Stimulated activated effector memory CD8-positive, alpha-beta T cell treated with anti-CD3 and anti-CD28 coated beads, Interleukin-12 subunit alpha, Interleukin-12 subunit beta, amount 100 ng/mL, for 72 hours (primary cell): ENCODE results near the gene GRIN2A.

ENCODE experiments used
- ATAC-seq: fragments of 150-1000 bp; cut with Tn5 transposase; 2 replicates; pipeline ENCODE4 v1.10.0; 2021
- DNase-seq, 2 donors: peaks; one replicate each; pipeline ENCODE4 v3.0.0; 2021 to 2022; ENCODE audit warnings: low spot score in 2 of 2
- H3K27ac Mint-ChIP-seq: one replicate; pipeline ENCODE4 v1.8.0; 2022; ENCODE audit warnings: mild to moderate bottlenecking, mixed read lengths
- H3K36me3 Mint-ChIP-seq: one replicate; pipeline ENCODE4 v1.8.0; 2022; ENCODE audit warnings: mild to moderate bottlenecking, mixed read lengths
- H3K4me1 Mint-ChIP-seq: one replicate; pipeline ENCODE4 v1.8.0; 2022; ENCODE audit warnings: mixed read lengths
- H3K4me3 Mint-ChIP-seq: one replicate; pipeline ENCODE4 v1.8.0; 2022; ENCODE audit warnings: mild to moderate bottlenecking, mixed read lengths
- H3K9me3 Mint-ChIP-seq: one replicate; pipeline ENCODE4 v1.8.0; 2022; ENCODE audit warnings: mixed read lengths

GRIN2A gene

DNA sequence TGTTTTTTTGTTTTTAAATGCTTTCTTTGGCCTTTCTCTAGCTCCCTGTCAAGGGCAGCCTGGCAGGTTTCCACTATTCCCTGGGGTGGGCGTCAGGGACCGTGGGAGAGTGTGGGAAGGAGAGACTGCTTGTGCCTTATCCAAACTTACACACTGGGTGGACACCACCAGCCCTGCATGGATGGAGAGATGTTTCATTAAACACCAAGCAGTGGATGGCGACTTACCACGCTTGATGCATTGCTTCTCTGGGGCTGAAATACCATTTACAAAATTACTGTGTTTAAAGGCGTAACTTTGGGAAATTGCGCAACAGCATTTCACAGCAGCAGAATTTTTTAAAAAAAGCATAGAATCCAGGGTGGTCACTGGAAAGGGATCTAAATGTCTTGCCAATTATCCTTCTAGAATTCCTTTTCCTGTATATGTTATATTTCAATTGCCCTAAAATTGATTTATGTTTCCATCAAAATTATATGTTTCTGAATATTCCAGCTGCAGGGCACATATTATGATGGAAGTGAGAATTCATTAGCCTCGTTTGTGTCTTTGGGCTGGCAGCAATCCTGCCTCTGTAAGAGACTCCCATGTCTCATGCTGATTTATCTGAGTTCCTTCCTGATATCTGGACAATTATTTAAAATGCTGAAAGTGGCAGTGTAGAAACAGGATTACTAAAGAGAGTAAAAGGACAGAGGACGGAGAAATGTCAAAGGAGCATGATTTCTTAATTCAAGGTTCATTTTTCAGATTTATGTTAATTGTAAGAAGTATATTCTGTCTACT is 247.3 kb downstream of the GRIN2A start:
- Mint-ChIP-seq H3K36me3 (no peaks in the 10 kb centered on the region), H3K9me3 (no peaks in the 10 kb centered on the region), H3K27ac (no peak overlapping the region), H3K4me1 (no peaks in the 10 kb centered on the region), H3K4me3 (no peak overlapping the region)
- ATAC-seq (no peak), DNase-seq (no peak)

DNA sequence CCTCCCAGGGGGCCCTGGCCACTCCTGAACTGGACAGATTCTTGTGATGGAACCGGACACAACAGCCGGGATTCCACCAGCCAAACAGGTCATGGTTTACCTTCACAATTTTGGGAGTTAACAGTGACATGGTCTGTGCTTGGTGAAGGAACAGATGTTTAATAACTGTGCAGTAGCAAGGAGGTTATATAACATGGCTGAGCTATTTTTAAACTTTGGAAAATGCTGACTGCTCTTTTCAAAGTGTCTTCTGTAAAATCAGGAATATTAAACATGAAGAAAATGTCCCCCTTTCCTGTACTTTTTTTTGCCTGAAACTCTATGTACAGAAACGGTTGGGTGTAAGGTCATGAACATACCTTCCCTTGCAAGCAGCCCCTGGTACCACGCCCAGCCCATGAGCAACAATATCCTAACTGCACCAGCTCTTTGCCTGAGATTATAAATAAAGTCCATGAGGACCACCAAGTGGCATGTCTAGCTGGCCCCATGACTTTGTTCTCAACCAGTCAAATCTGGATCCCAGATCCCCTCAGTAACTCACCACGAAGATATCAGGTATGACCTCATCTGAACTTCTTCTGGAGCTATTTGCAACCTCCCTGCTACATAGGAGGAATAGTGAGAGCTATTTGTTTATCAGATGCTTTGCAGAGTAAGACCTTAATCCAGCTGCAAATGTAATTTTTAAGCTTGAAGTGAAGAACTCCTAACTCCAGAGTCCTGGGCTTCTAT is 249.1 kb downstream of the GRIN2A start:
- no peak for DNase-seq
- Mint-ChIP-seq H3K4me1 (no peaks in the 10 kb centered on the region), H3K4me3 (no peak overlapping the region), H3K9me3 (peaks cover 3% of the 10 kb centered on the region), H3K36me3 (no peaks in the 10 kb centered on the region), H3K27ac (no peak overlapping the region)
- no peak for ATAC-seq

GRCh38 chr16:9932000-9932399 is 250.2 kb downstream of the GRIN2A start:
- DNase-seq (no peak), ATAC-seq (no peak)
- peaks cover 3% of the 10 kb centered on the region for H3K9me3 Mint-ChIP-seq
- H3K27ac Mint-ChIP-seq, result no peak overlapping the region
- no peaks in the 10 kb centered on the region for H3K36me3 Mint-ChIP-seq
- no peaks in the 10 kb centered on the region for H3K4me1 Mint-ChIP-seq
- no peak overlapping the region for H3K4me3 Mint-ChIP-seq

- ATAC-seq, result no peak
- Mint-ChIP-seq H3K27ac (no peak overlapping the region), H3K9me3 (peaks cover 3% of the 10 kb centered on the region)
These were observed 252.4 kb downstream of the GRIN2A start for GRCh38 chr16:9929836-9930235.

DNA sequence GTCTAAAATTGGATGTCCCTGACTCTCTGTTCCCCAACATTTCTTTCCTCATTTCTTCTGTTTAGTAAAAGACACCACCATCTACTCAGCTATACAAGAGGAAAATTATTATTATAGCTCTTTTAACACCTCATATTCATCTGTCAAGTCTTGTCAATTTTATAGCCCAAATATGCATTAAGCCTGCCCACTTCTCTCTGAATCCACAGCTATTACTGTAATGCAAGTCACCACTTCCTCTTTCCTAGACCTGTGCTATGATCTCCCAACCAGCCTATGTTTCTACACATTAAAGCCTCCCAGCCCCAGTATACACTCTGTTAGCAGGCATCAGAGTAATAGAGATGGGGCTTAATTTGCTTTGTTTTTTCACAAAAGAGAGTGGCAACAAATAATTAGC is 252.9 kb downstream of the GRIN2A start:
- H3K27ac Mint-ChIP-seq, result no peak overlapping the region
- no peak for ATAC-seq
- no peaks in the 10 kb centered on the region for H3K4me1 Mint-ChIP-seq
- H3K4me3 Mint-ChIP-seq, result no peak overlapping the region
- H3K36me3 Mint-ChIP-seq, result no peaks in the 10 kb centered on the region
- no peak for DNase-seq
- peaks cover 3% of the 10 kb centered on the region for H3K9me3 Mint-ChIP-seq

More at GRCh38 chr16:9929836-9930235, 252.4 kb downstream of the GRIN2A start:
- Mint-ChIP-seq H3K4me3 (no peak overlapping the region), H3K4me1 (no peaks in the 10 kb centered on the region), H3K36me3 (no peaks in the 10 kb centered on the region)
- no peak for DNase-seq

DNA sequence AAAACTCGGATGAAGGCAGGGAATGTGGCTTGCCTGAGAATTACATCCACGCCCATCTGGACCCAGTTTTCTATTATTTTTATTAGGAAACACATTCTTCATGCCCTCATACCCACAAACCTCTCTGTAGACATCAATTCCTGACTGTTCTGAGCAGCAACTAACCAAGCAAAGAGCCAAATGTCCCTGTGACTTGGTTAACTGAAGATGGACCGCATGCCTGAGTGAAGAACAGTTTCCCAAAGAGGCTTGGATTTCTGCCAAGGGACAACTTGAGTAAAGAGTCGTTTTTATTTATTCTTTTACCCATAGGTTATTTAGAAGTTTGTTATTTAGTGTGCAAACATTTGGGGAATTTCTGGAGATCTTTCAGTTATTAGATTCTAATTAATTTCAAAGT is 259.8 kb downstream of the GRIN2A start:
- H3K27ac Mint-ChIP-seq, result no peak overlapping the region
- DNase-seq (no peak), ATAC-seq (no peak)
- no peak overlapping the region for H3K4me3 Mint-ChIP-seq
- H3K36me3 Mint-ChIP-seq, result no peaks in the 10 kb centered on the region
- H3K4me1 Mint-ChIP-seq, result no peaks in the 10 kb centered on the region
- H3K9me3 Mint-ChIP-seq, result peaks cover 2% of the 10 kb centered on the region

DNA sequence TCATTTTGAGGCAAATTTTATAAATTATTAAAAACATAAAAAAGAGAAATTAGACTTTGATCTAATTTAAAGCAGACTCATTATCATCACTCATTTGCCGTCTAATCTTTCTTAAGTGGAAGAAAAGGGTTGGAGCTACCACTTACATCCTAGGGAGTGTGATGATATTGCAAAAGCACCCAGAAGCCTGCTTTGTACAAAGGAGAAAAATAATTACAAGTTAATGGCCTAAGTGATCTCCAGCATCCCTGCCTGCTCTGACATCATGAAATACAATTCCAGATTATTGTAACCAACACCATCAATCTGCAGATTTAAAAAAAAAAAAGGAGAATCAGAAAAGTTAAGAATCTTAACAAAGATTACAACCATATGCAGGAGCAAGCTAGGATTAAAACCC is 260.2 kb downstream of the GRIN2A start:
- Mint-ChIP-seq H3K4me3 (no peak overlapping the region), H3K27ac (no peak overlapping the region), H3K9me3 (peaks cover 2% of the 10 kb centered on the region), H3K36me3 (no peaks in the 10 kb centered on the region), H3K4me1 (no peaks in the 10 kb centered on the region)
- no peak for ATAC-seq
- DNase-seq, result no peak

- ATAC-seq, result no peak
- peaks cover 2% of the 10 kb centered on the region for H3K9me3 Mint-ChIP-seq
- DNase-seq, result no peak
- H3K4me1 Mint-ChIP-seq, result no peaks in the 10 kb centered on the region
- no peak overlapping the region for H3K4me3 Mint-ChIP-seq
- H3K27ac Mint-ChIP-seq, result no peak overlapping the region
- H3K36me3 Mint-ChIP-seq, result no peaks in the 10 kb centered on the region
These were observed 262.8 kb downstream of the GRIN2A start for GRCh38 chr16:9919460-9919859.

GRCh38 chr16:9917691-9918090 is 264.5 kb downstream of the GRIN2A start:
- peaks cover 2% of the 10 kb centered on the region for H3K9me3 Mint-ChIP-seq
- H3K36me3 Mint-ChIP-seq, result no peaks in the 10 kb centered on the region
- DNase-seq, result no peak
- no peak for ATAC-seq
- H3K4me3 Mint-ChIP-seq, result no peak overlapping the region
- H3K27ac Mint-ChIP-seq, result no peak overlapping the region
- no peaks in the 10 kb centered on the region for H3K4me1 Mint-ChIP-seq

DNA sequence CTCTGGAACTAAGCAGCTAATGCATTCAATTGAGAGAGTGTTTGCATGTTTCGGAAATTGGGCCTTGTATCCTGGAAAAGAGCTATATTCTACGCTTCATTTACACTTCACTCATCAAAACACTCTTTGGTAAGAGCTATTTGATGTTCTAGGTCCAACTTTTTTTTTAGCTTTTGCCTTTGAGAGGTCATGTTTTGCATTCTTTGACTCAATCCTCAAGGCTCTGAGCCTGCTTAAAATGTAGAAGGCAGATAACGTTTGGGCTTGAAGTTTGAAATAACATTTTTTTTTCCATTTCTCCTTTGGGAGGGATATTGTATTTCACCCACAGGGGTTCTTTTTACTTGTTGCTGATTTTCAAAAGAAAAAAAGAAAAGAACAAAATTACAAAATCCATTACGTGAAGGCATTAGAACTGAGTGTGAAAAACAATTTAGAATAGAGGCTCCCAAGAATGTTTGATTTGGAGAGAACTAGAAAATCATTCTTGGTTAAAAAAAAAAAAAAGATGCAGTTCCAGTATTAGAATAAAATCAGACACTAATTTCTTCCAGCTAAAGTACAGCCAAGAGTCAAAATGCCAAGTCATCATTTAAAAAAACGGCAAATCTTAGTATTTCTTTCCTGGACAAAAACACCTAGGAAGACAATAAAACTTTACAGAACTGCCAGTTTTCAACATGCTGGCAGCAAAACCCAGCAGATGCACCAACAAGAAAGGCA is 268.5 kb downstream of the GRIN2A start:
- DNase-seq, result no peak
- H3K36me3 Mint-ChIP-seq, result no peaks in the 10 kb centered on the region
- H3K4me3 Mint-ChIP-seq, result no peak overlapping the region
- ATAC-seq, result no peak
- H3K9me3 Mint-ChIP-seq, result peaks cover 2% of the 10 kb centered on the region
- H3K27ac Mint-ChIP-seq, result no peak overlapping the region
- no peaks in the 10 kb centered on the region for H3K4me1 Mint-ChIP-seq

- H3K36me3 Mint-ChIP-seq, result no peaks in the 10 kb centered on the region
- no peaks in the 10 kb centered on the region for H3K4me1 Mint-ChIP-seq
- ATAC-seq, result no peak
- DNase-seq, result no peak
- no peak overlapping the region for H3K4me3 Mint-ChIP-seq
- H3K9me3 Mint-ChIP-seq, result peaks cover 7% of the 10 kb centered on the region
- no peak overlapping the region for H3K27ac Mint-ChIP-seq
These were observed 270.2 kb downstream of the GRIN2A start for GRCh38 chr16:9911989-9912388.

GRCh38 chr16:9911231-9911630 is 271.0 kb downstream of the GRIN2A start:
- Mint-ChIP-seq H3K4me3 (no peak overlapping the region), H3K36me3 (no peaks in the 10 kb centered on the region), H3K9me3 (peaks cover 7% of the 10 kb centered on the region), H3K4me1 (no peaks in the 10 kb centered on the region), H3K27ac (no peak overlapping the region)
- ATAC-seq, result no peak
- no peak for DNase-seq

DNA sequence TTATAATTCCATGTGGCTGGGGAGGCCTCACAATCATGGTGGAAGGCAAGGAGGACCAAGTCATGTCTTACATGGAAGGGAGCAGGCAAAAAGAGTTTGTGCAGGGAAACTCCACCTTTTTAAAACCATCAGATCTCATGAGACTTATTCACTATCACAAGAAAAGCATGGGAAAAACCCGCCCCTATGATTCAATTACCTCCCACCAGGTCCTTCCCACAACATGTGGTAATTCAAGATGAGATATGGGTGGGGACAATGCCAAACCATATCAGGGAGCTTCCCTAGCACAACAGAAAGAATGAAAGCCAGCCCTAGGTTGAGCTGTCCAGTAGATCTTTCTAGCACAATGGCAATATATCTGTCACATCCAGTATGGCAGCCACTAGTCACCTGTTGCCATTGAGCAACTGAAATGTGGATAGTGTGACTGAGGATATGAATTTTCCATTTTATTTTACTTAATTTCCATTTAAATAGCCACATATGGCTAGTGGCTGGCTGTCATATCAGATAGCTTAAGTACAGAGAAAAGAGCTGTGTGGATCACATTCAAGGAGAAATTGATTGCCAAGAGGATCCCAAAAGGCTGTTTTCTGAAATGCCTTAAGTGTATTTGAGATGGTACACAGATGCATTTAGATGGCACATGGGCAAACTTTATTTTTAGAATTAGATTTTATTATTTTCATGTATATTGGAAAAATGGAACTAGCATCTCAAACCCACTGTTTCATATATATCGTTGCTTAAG is 273.0 kb downstream of the GRIN2A start:
- no peaks in the 10 kb centered on the region for H3K4me1 Mint-ChIP-seq
- ATAC-seq (no peak), DNase-seq (no peak)
- H3K9me3 Mint-ChIP-seq, result peaks cover 7% of the 10 kb centered on the region
- H3K4me3 Mint-ChIP-seq, result no peak overlapping the region
- H3K27ac Mint-ChIP-seq, result no peak overlapping the region
- no peaks in the 10 kb centered on the region for H3K36me3 Mint-ChIP-seq

GRCh38 chr16:9908613-9909012 is 273.6 kb downstream of the GRIN2A start:
- no peak for DNase-seq
- Mint-ChIP-seq H3K36me3 (no peaks in the 10 kb centered on the region), H3K4me3 (no peak overlapping the region), H3K4me1 (no peaks in the 10 kb centered on the region), H3K9me3 (peaks cover 7% of the 10 kb centered on the region), H3K27ac (no peak overlapping the region)
- ATAC-seq, result peak; percentile 21

- peaks cover 7% of the 10 kb centered on the region for H3K9me3 Mint-ChIP-seq
- ATAC-seq (no peak), DNase-seq (no peak)
- H3K27ac Mint-ChIP-seq, result no peak overlapping the region
- H3K36me3 Mint-ChIP-seq, result no peaks in the 10 kb centered on the region
- no peak overlapping the region for H3K4me3 Mint-ChIP-seq
- no peaks in the 10 kb centered on the region for H3K4me1 Mint-ChIP-seq
These were observed 274.5 kb downstream of the GRIN2A start for GRCh38 chr16:9907752-9908151.
